ENCODE data around the gene CRIP1. TPM values are rescaled to one million over a fixed set of nuclear protein-coding genes. Genes with fewer than 3 reads are reported as not detected.

Gene CRIP1
- total RNA-seq, 1 donor from 2014 or later: 106 TPM

DNA sequence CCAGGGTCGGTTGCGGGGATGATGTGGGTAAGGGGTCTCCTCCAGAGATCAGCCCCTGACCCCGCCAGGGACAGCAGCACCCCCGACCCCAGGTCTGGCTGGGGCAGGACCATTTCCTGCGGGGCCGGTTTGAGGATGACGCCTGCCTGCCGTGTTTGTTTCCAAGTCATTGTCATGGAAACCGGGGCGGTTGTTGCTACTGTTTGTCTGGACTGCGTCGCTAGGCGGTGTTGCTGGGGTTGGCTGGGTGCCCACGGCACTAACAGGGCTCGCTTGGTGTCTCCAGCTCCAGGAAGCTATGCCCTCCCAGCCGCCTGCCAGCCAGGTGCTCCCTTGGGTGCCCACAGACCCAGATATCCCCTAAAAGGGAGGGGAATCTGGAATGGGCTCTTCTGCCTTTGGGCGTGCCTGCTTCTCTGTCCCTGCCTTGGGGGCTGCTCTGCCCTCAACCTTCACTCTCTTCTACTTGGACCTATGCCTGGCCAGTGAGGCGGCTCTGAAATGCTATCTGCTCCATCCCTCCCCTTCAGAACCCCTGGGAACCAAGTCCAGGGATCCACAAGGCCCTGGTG, 4.7 kb upstream of the CRIP1 start:
- Histone ChIP-seq H3K4me3 (peak overlapping the region; percentile 55 to 58), H3K27me3 (no peaks in the 10 kb centered on the region), H3K27ac (peak overlapping the region; percentile 89 to 99), H3K36me3 (peaks cover 17 to 19% of the 10 kb centered on the region in 2 donors), H3K9me3 (no peaks in the 10 kb centered on the region), H3K4me1 (peaks cover 32 to 65% of the 10 kb centered on the region in 2 donors)
- peak; percentile 94 to 99 for DNase-seq (ENCODE audit: low spot score in 2 of 2)
- intact Hi-C loops (cut with DNase I): loop anchor here (1.0 to 10.0 kb wide), 5 partner anchors 8 to 797 kb away; partner anchors contain the start of genes CDCA4, INF2 and MTA1
- TF ChIP-seq, protein P1, sequence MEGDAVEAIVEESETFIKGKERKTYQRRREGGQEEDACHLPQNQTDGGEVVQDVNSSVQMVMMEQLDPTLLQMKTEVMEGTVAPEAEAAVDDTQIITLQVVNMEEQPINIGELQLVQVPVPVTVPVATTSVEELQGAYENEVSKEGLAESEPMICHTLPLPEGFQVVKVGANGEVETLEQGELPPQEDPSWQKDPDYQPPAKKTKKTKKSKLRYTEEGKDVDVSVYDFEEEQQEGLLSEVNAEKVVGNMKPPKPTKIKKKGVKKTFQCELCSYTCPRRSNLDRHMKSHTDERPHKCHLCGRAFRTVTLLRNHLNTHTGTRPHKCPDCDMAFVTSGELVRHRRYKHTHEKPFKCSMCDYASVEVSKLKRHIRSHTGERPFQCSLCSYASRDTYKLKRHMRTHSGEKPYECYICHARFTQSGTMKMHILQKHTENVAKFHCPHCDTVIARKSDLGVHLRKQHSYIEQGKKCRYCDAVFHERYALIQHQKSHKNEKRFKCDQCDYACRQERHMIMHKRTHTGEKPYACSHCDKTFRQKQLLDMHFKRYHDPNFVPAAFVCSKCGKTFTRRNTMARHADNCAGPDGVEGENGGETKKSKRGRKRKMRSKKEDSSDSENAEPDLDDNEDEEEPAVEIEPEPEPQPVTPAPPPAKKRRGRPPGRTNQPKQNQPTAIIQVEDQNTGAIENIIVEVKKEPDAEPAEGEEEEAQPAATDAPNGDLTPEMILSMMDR (IDR thresholded peaks at IDR 0.05): peak in 1 of 3 experiments; percentile 6

DNA sequence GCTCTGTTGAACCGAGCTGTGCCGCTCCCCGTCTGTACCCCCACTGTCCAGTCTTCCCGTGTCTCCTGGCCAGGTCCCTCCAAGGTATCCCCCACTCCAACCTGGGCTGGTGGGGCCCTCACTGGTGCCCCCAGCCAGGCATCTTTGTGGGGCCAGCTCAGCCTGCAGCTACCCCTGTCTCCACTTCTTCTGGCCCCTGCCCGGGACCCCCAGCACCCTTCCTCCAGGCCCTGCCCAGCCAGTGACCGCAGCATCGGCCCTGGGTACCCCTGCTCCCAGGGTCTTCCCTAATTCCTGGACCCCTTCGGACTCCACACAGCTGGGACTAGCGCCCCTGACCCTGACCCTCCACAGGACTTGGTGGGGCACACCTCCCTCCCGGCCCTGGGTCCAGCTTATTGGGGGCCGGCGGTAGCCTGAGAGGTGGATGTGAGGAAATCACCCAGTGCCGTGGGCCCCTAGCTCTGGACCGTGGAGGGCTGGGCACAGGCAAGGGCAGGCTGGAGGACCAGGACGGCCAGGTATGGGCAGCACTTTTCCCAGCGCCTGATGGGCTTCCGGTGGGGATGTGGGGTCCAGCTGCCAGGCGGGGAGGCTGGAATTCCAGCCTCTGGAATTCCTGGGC, 4.1 kb upstream of the CRIP1 start:
- Histone ChIP-seq H3K27ac (peak overlapping the region; percentile 89 to 99), H3K4me3 (peak overlapping the region in 1 of 2 donors; percentile 58), H3K9me3 (no peaks in the 10 kb centered on the region), H3K27me3 (no peaks in the 10 kb centered on the region), H3K4me1 (peaks cover 31 to 61% of the 10 kb centered on the region in 2 donors), H3K36me3 (peaks cover 17 to 19% of the 10 kb centered on the region in 2 donors)
- no peak for DNase-seq (ENCODE audit: low spot score in 2 of 2)
- intact Hi-C loops (cut with DNase I): loop anchor here (10.0 kb wide), 3 partner anchors 458 to 798 kb away; partner anchors contain the start of genes CDCA4 and INF2
- TF ChIP-seq, protein P1 (IDR thresholded peaks at IDR 0.05): no peak

DNA sequence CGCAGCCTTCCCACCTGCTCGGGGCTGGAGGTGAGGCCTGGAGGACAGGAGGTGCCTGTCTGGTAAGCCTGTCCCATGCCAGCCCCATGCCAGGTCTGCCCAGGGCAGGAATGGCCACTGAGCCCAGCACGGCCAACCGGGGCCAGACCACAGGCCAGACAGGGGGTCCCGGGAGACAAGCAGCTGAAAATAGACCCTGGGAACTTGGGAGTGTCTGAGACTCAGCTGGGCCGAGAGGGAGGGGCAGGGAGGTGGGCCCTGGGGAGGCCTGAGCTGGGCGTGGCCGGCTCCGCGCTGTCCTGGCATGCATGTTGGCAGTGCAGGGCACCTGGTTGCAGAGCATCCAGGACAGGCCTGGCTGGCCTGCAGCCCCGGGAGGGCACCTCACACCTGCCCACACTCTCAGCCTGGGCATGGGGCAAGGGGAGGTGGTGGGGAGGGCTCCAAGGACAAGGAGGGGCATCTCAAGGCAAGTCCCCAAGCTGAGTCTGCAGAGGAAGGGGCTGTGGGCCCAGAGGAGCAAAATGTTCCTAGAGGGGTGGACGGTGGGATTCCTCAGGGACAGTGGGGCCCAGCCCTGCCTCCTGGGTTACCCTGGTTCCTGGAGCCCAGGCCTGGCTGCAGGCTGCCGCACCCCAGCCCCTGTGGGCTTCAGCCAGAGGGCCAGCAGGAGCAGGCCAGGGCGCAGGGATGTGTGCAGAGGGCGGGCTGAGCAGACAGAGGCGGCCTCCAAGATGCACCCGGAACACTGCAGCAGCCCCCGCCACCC, 3.2 kb upstream of the CRIP1 start:
- Histone ChIP-seq H3K27me3 (no peaks in the 10 kb centered on the region), H3K4me3 (peak overlapping the region in 1 of 2 donors; percentile 58), H3K9me3 (no peaks in the 10 kb centered on the region), H3K4me1 (peaks cover 38 to 66% of the 10 kb centered on the region in 2 donors), H3K36me3 (peaks cover 14 to 15% of the 10 kb centered on the region in 2 donors), H3K27ac (peak overlapping the region; percentile 89 to 99)
- TF ChIP-seq, protein P1 (IDR thresholded peaks at IDR 0.05): no peak
- intact Hi-C loops (cut with DNase I): loop anchor here (10.0 kb wide), 3 partner anchors 459 to 799 kb away; partner anchors contain the start of genes CDCA4 and INF2
- DNase-seq (ENCODE audit: low spot score in 2 of 2): no peak

DNA sequence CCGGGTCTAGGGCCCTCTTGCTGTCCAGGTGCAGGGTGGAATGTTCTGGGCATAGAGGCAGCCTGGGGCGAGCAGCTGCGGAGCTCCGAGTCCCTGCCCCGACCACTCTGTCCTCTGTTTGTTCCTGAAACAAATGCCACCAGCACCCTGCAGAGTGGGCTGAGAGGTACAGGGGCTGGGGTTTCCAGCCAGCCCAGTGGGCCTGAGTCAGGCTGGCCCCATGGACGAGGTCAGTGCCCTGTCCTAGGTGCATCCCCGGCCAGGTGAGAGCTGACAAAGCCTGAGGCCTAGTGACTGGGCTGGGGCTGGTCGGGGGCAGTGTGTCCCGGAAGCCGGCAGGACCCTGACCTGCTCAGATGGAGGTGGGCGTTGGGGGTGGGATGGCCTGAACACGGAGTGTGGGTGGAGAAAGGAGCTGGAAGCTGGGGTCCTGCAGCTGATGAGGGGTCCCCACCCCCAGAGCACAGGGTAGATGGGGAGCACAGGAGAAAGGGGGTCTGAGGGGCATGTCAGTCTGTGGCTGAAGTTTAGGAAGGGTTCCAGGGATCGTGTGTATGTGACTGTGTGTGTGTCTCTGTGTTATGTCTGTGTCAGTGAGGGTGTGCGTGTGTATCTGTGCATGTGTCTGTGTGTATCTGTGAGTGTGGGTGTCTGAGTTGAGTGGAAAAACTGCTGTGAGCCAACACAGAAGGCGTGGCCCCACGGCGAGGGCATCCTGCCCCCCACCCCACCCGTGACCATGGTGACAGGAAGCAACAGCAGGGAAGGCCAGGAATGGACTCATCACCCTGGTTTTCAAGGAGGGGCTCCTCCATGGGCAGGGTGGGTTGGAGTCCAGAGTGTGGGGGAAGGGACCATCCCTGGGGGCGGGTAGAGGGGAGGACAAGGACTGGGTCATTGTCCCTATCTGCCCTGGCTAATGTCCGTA, 2.4 kb upstream of the CRIP1 start:
- peak in 1 of 2 donors; percentile 87 for DNase-seq (ENCODE audit: low spot score in 2 of 2)
- intact Hi-C loops (cut with DNase I): loop anchor here (10.0 kb wide), 3 partner anchors 460 to 800 kb away; partner anchors contain the start of genes CDCA4 and INF2
- peaks cover 6 to 7% of the 10 kb centered on the region in 2 donors for H3K36me3 ChIP-seq
- TF ChIP-seq, protein P1 (IDR thresholded peaks at IDR 0.05): no peak
- H3K9me3 ChIP-seq: no peaks in the 10 kb centered on the region
- peak overlapping the region; percentile 89 to 99 for H3K27ac ChIP-seq
- H3K4me3 ChIP-seq: no peak overlapping the region
- H3K4me1 ChIP-seq: peaks cover 41 to 75% of the 10 kb centered on the region in 2 donors
- H3K27me3 ChIP-seq: no peaks in the 10 kb centered on the region

Measured in ascending aorta (tissue), 2 donors.